ENCODE results near the gene BDH1. TPM values are rescaled to one million over a fixed set of nuclear protein-coding genes. Genes with fewer than 3 reads are reported as not detected.
"Not testable (repeated sequence)": the region's sequence is repeated elsewhere in the genome, so short reads cannot be mapped to it uniquely, and the experiment has no call there.

The BDH1 gene
- total RNA-seq, 1 experiment from 2014 or later = 7.9 TPM

GRCh38 chr3:197478746-197479668, 76.8 kb downstream of the BDH1 start:
- Histone ChIP-seq H3K4me3 (no peak overlapping the region), H3K27ac (peak overlapping the region; percentile 80), H3K4me1 (replicated peaks) (peaks cover 45% of the 10 kb centered on the region), H3K9me3 (replicated peaks) (no peaks in the 10 kb centered on the region), H3K27me3 (replicated peaks) (no peaks in the 10 kb centered on the region), H3K36me3 (no peaks in the 10 kb centered on the region)
- DNase-seq (ENCODE audit: low read depth in 1 of 2, low spot score in 2 of 2) = peak; percentile 75 to 76

DNA sequence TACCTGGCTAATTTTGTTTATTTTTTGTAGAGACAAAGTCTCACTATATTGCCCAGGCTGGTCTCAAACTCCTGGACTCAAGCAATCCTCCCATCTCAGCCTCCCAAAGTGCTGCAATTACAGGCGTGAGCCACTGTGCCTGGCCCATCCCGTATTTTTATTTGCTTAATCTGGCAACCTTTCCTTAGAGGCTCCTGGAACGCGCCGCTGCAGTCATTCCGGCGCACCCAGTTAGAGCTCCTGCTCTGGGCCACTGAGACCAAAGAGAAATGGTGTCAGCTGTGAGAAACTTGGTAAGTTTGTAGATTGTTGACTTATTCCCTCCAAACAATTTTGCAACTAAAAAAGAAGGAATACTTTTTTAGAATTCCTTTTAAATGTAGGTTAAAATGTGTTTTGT, 78.0 kb downstream of the BDH1 start:
- H3K4me3 ChIP-seq, H3K27ac ChIP-seq: not testable (repeated sequence)

GRCh38 chr3:197475997-197476525, 79.7 kb downstream of the BDH1 start:
- no peaks in the 10 kb centered on the region for H3K27me3 ChIP-seq (replicated peaks)
- no peaks in the 10 kb centered on the region for H3K9me3 ChIP-seq (replicated peaks)
- H3K4me3 ChIP-seq = no peak overlapping the region
- no peaks in the 10 kb centered on the region for H3K36me3 ChIP-seq
- DNase-seq (ENCODE audit: low read depth in 1 of 2, low spot score in 2 of 2) = no peak
- peaks cover 34% of the 10 kb centered on the region for H3K4me1 ChIP-seq (replicated peaks)
- H3K27ac ChIP-seq = no peak overlapping the region

More for the DNA sequence above, 78.0 kb downstream of the BDH1 start:
- DNase-seq (ENCODE audit: low read depth in 1 of 2, low spot score in 2 of 2); H3K36me3 ChIP-seq; H3K9me3 ChIP-seq (replicated peaks); H3K27me3 ChIP-seq (replicated peaks): not testable (repeated sequence)
- H3K4me1 ChIP-seq (replicated peaks) = peaks cover 43% of the 10 kb centered on the region

DNA sequence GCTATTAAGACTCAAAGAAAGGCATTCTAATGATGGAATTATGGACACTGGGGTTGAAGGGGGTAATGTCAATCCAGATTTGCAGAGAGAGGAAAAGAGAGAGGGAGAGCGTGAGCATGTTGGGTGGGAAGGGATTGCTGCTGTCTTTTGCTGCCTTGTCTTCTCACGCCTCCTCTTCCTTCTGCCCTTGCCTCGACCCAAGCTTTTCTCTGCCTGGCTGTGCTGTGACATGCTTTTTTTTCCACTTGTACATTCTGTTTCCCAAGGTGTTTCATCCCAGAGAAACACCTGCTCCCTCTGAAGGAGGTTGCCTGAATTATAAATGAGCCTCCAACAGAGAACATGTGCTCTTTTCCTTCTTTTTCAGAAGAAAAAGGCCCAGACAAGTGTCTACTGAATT, 80.3 kb downstream of the BDH1 start:
- H3K36me3 ChIP-seq = no peaks in the 10 kb centered on the region
- H3K9me3 ChIP-seq (replicated peaks) = no peaks in the 10 kb centered on the region
- no peaks in the 10 kb centered on the region for H3K27me3 ChIP-seq (replicated peaks)
- DNase-seq (ENCODE audit: low read depth in 1 of 2, low spot score in 2 of 2) = no peak
- no peak overlapping the region for H3K27ac ChIP-seq
- H3K4me1 ChIP-seq (replicated peaks) = peaks cover 28% of the 10 kb centered on the region
- no peak overlapping the region for H3K4me3 ChIP-seq

DNA sequence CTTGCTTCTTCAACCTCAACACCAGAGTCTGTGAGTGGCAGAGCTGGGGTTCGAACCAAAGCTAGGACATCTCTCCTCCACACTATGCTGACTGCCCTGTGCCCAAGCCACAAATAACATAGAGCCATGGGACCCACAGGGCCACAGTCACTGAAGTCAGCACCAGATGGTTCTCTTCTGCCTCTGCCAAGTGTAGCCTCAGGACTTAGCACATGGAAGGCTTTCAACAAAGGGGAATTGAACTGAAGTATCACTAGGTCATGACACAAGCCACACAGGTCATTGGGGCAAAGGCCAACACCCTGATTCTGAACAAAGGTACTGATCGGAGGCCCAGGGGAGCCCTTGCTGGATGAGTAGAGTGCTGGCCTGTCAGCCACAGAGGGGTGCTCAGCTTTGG, 83.6 kb downstream of the BDH1 start:
- H3K4me1 ChIP-seq (replicated peaks) = peaks cover 16% of the 10 kb centered on the region

DNA sequence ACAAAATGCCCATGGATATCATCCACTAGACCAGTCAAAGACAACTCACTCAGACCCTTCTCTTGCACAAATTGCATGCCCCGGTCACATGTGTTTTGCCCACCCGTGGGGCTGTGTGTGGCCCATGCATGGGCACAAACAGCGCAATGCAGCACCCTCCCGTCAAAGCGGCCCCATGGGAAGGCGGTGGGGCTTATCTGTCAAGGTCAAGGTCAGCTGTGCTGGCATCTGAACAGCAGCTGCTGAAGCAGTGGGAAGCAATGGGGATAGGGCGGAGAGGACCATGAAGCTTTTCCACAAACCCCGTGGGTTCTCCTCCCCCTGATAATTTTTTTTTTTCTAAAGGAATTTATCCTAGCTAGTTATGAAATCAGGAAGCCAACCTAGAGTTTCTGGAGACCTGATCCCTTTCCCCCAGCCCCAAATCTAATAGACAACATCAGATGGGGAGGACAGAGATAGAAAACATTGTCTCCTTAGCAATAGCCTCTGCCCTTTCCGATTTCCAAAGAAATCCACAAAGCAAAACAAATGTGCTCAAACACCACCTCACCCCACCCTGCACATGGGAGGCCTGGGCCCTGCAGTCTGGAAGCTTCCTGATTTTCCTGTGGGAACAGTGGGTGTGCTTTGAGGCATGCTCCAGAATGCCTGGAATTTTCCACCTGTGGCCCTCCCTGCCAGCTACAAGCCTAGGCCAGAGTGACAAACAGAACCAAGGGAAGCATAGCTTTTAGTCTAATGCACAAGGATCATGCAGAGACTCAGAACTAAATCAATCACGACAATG, 84.4 kb downstream of the BDH1 start:
- no peaks in the 10 kb centered on the region for H3K36me3 ChIP-seq
- no peak overlapping the region for H3K4me3 ChIP-seq
- no peaks in the 10 kb centered on the region for H3K27me3 ChIP-seq (replicated peaks)
- H3K27ac ChIP-seq = no peak overlapping the region
- H3K4me1 ChIP-seq (replicated peaks) = peaks cover 24% of the 10 kb centered on the region
- DNase-seq (ENCODE audit: low read depth in 1 of 2, low spot score in 2 of 2) = no peak
- no peaks in the 10 kb centered on the region for H3K9me3 ChIP-seq (replicated peaks)

More for the DNA sequence above, 83.6 kb downstream of the BDH1 start:
- no peaks in the 10 kb centered on the region for H3K9me3 ChIP-seq (replicated peaks)
- no peak overlapping the region for H3K4me3 ChIP-seq
- no peak overlapping the region for H3K27ac ChIP-seq
- no peaks in the 10 kb centered on the region for H3K27me3 ChIP-seq (replicated peaks)
- no peaks in the 10 kb centered on the region for H3K36me3 ChIP-seq
- no peak for DNase-seq (ENCODE audit: low read depth in 1 of 2, low spot score in 2 of 2)

DNA sequence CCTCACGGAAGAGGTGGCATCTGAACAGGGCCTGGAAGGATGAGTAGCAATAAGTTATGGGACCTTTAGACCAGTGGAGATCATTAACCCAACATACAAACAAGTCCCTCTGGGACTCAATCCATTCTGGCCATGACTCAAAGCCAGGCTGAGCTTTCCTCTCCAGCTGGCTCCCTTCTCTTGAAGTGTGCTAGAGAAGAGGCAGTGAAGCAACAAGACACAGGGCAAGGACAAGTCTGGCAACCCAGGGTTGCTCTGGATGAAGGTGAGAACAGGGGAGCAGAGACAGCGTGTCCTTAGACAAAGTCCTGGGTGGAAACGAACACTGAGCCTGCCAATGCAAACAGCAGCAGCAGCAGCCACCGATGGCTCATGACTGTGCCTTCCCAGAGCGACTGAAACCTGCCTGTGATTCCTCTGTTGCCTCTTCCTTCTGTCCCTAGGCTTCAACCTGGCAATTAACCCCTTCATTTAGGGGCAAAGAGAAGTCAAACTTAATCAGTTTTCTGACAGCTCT, 86.8 kb downstream of the BDH1 start:
- H3K4me1 ChIP-seq (replicated peaks) = peaks cover 39% of the 10 kb centered on the region
- H3K27ac ChIP-seq = no peak overlapping the region
- no peak overlapping the region for H3K4me3 ChIP-seq
- no peaks in the 10 kb centered on the region for H3K9me3 ChIP-seq (replicated peaks)
- H3K36me3 ChIP-seq = no peaks in the 10 kb centered on the region
- H3K27me3 ChIP-seq (replicated peaks) = no peaks in the 10 kb centered on the region
- no peak for DNase-seq (ENCODE audit: low read depth in 1 of 2, low spot score in 2 of 2)

DNA sequence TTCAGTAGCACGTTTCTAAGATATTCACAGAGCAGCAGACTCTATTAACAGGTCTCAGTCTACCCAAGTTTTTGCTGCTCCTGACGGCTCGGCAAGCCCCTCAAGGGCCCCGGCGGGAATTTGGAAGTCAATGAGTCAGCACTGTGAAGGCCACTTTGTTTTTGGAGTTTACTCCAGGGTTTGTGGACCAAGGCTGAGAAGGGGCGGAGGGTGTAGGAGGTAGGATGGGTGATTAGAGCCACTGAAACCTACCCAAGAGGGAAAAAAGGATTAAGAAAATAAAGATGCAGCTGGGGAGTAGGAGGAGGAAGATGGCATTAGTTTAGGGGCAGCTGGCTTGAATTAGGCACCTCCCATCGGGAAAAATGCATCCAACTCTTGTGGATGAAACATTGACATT, 87.6 kb downstream of the BDH1 start:
- DNase-seq (ENCODE audit: low read depth in 1 of 2, low spot score in 2 of 2) = no peak
- Histone ChIP-seq H3K36me3 (no peaks in the 10 kb centered on the region), H3K27ac (no peak overlapping the region), H3K4me1 (replicated peaks) (peaks cover 47% of the 10 kb centered on the region), H3K27me3 (replicated peaks) (no peaks in the 10 kb centered on the region), H3K9me3 (replicated peaks) (no peaks in the 10 kb centered on the region), H3K4me3 (no peak overlapping the region)

DNA sequence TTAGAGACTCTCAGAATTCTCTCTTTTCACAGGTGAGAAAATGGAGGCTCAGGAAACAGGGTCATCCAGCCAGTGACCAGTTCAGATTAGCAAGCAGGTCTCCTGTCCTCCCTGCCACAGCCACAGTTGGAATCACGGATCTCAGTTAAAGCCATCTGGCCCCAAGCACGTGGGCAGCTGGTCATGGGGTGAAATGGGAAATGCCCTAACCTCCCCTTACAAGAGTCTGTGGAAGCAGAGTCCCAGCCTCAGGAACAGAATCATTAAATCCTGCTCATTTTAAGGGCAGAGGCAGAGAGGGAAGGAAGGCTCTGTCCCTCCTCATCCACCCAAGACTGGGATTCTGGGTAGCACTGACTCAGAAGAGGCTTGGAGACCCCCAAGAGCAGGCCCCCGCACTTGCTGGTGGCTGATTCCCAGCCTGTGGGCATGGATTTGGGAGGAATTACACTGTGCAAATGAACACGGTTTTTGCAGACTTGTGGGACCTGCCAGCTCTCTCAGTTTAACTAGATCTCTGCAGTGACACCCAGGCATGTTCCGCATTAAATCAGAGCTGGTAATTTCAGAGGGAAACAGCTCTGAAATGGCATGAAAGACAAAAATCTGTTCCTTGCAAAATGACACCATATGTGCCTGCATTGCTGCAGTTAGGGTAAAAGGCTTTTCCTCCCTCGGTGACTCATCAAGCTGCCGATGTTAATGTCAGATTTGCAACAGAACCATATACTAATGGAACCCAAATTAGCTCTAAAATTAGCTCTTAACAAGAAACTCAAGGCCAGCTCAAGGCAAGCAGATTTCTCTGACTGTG, 89.0 kb downstream of the BDH1 start:
- H3K4me3 ChIP-seq = no peak overlapping the region

DNA sequence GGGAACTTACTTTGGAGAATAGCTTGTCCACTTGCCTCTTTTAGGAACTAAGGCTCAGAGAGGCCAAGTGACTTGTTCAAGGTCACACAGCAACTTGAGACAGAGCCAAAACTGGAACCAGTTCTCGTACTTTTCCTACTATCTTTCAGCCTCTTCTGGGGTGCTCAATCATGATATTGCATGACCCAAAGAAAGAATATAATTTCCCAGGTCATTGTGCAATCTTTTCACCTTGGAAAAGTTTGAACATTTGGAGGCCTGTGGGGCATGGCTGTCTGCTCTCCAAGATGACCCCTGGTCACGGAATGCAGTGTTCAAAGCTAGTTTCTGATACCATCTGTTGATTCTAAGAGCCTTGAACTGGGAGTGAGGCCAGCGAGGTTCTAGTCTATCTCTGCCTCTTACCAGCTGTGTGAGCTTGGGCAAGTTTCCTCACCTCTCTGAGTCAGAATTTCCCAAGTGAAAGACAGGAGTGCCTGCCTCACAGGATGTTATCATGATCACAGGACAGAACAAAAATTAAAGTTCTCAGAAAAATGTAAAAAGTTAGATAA, 89.7 kb downstream of the BDH1 start:
- no peak for DNase-seq (ENCODE audit: low read depth in 1 of 2, low spot score in 2 of 2)
- no peaks in the 10 kb centered on the region for H3K27me3 ChIP-seq (replicated peaks)
- H3K36me3 ChIP-seq = no peaks in the 10 kb centered on the region
- no peak overlapping the region for H3K4me3 ChIP-seq
- peaks cover 45% of the 10 kb centered on the region for H3K4me1 ChIP-seq (replicated peaks)
- H3K9me3 ChIP-seq (replicated peaks) = no peaks in the 10 kb centered on the region
- peak overlapping the region; percentile 32; the same call in 1 of the 2 replicates for H3K27ac ChIP-seq

More for the DNA sequence above, 89.0 kb downstream of the BDH1 start:
- peak overlapping the region; percentile 32 for H3K27ac ChIP-seq
- peak in 1 of 2 experiments; percentile 58 for DNase-seq (ENCODE audit: low read depth in 1 of 2, low spot score in 2 of 2)
- no peaks in the 10 kb centered on the region for H3K9me3 ChIP-seq (replicated peaks)
- H3K4me1 ChIP-seq (replicated peaks) = peaks cover 48% of the 10 kb centered on the region
- H3K27me3 ChIP-seq (replicated peaks) = no peaks in the 10 kb centered on the region
- H3K36me3 ChIP-seq = no peaks in the 10 kb centered on the region

- no peaks in the 10 kb centered on the region for H3K36me3 ChIP-seq
- H3K4me3 ChIP-seq = no peak overlapping the region
- peaks cover 45% of the 10 kb centered on the region for H3K4me1 ChIP-seq (replicated peaks)
- no peaks in the 10 kb centered on the region for H3K27me3 ChIP-seq (replicated peaks)
- DNase-seq (ENCODE audit: low read depth in 1 of 2, low spot score in 2 of 2) = no peak
- H3K9me3 ChIP-seq (replicated peaks) = no peaks in the 10 kb centered on the region
- H3K27ac ChIP-seq = peak overlapping the region; percentile 15; the same call in 1 of the 2 replicates
Measured at GRCh38 chr3:197465197-197465995, 90.4 kb downstream of the BDH1 start.

DNA sequence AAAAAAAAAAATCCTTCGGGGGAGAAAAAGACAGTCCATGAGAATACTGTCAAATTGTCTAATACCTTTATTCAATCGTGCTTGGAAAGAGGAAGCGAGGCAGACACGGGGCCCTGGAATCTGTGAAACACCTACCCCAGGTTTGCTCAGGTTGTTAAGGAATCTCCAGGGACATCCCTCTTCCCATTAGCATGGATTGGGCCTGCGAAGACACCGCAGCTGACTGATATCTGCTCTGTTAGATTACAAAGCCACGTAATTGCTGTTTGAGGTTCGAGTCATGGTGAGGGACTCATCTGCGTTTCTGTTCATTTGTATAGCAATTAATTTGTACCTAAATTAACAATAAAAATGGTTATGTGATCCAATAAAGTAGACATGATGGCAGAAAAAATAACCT, 91.0 kb downstream of the BDH1 start:
- Histone ChIP-seq H3K9me3 (replicated peaks) (no peaks in the 10 kb centered on the region), H3K27ac (no peak overlapping the region), H3K36me3 (no peaks in the 10 kb centered on the region), H3K27me3 (replicated peaks) (no peaks in the 10 kb centered on the region), H3K4me1 (replicated peaks) (peaks cover 45% of the 10 kb centered on the region), H3K4me3 (no peak overlapping the region)
- DNase-seq (ENCODE audit: low read depth in 1 of 2, low spot score in 2 of 2) = no peak

Measured in SJSA1 (cell line).